ENCODE data around the gene HAUS8. TPM values are rescaled to one million over a fixed set of nuclear protein-coding genes. Genes with fewer than 3 reads are reported as not detected.

HAUS8 gene, protein sequence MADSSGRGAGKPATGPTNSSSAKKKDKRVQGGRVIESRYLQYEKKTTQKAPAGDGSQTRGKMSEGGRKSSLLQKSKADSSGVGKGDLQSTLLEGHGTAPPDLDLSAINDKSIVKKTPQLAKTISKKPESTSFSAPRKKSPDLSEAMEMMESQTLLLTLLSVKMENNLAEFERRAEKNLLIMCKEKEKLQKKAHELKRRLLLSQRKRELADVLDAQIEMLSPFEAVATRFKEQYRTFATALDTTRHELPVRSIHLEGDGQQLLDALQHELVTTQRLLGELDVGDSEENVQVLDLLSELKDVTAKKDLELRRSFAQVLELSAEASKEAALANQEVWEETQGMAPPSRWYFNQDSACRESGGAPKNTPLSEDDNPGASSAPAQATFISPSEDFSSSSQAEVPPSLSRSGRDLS
- total RNA-seq, result 3.1 and 17.7 TPM in 2 replicates

DNA sequence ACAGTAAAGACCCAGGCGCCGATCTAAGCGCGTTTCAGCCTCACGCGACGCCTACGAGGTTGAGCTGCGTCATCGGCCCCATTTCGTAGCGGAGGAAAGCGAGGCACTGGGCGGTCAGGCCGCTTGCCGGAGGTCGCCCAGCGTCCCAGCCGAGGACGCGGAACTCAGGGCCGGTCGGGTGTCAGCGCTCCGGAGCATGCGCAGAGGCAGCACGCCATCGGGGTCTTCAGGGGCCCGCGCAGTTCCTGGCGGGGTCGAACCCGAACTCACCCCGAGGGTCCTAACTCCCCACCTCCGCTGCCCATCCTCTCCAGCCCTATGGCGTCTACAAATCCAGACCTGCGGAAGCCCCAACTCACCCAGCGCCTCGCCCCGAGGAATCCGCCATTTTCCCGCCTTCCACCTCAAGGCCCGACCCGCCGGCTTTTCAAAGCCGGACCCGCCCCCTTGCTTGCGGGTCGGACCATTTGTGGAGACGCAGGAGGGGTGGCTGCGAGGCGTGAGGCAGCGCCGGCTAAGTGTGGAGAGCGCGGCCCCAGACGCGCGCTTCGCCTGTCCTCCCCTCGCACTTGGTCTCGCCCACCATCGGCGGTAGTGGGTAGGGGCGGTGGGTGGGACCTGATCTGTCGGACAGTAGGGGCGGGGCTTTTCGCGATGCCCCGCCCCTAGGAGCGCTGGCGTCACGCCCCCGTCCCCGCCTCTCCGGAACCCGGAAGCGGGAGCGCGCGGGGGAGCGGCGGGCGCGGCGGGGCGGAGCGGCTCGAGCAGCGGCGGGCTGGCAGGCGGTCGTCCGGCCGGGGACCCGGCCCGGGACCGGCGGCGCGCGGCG, at the start of gene HAUS8, which contains the start of gene MYO9B:
Gene HAUS8 (minus strand): TSS at position 418 of the 829 bp plus-strand sequence. CDS start 30 bp downstream, at position 388.
Gene MYO9B (plus strand): TSS at position 743 of the 829 bp plus-strand sequence. CDS start 25,941 bp downstream, outside the sequence.

DNA sequence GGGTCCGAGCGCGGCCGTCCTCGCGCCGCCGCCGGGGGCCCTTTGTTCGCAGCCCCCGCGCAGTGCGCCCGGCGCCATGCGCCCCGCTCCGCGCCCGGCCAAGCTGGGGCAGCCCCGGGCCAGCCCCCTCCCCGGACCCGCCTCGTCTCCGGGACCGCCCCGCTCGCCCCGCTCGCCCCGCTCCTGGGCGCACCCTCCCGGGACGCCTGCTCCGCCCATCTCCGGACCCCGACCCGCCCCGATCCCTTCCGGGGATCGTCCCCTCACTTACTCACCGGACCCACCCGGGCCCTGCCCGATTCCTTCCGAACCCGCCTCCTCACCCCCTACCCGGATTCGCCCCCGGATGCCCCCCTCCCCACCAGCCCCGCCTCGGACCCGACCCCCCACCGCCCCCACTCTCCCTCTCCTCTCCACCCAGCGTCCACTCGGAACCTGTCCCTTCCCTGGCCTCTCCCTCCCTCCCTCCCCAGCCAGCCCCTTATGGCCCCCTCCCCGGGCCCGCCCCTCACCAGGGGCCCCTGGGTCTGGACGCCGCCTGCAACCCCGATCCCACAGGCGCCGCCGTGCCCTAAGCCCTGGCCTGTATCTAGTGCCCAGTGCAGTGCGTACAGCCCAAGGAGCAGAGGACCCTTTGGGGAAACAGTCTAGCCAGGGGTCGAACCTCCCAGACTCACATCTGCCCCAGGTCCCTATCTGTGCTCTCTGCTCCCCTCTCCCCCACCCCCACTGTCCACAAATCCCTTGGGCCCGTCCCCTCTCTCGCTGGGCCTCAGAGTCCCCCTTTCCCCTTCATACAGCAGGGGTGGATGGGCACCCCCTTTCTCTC, 48.3 kb downstream of the HAUS8 start, which contains the start of gene CPAMD8:
Gene CPAMD8 (minus strand): TSS at position 105 of the 829 bp plus-strand sequence. CDS start 168 bp downstream, outside the sequence.

Other genes starting within 250 kb of the HAUS8 start
- gene SIN3B, start 246.1 kb downstream of the HAUS8 start, total RNA-seq, result 16.9 and 20.7 TPM in 2 replicates
- gene F2RL3, start 186.5 kb downstream of the HAUS8 start, total RNA-seq, result not detected in 2 replicates
- 2.1 and 3.7 TPM in 2 replicates for gene CPAMD8, start 48.6 kb downstream of the HAUS8 start, total RNA-seq
- gene MYO9B, start 325 bp upstream of the HAUS8 start, total RNA-seq, result 33.0 and 33.1 TPM in 2 replicates
- gene USE1, start 139.9 kb upstream of the HAUS8 start, total RNA-seq, result 16.8 and 19.1 TPM in 2 replicates
- 2.8 and 5.5 TPM in 2 replicates for gene OCEL1, start 150.8 kb upstream of the HAUS8 start, total RNA-seq
- gene NR2F6, start 170.5 kb upstream of the HAUS8 start, total RNA-seq, result 77.4 and 94.2 TPM in 2 replicates
- not detected in 2 replicates for gene USHBP1, start 189.3 kb upstream of the HAUS8 start, total RNA-seq
- gene BABAM1, start 192.0 kb upstream of the HAUS8 start, total RNA-seq, result 62.6 and 101 TPM in 2 replicates
- 0.62 and 0.76 TPM in 2 replicates for gene ANKLE1, start 206.4 kb upstream of the HAUS8 start, total RNA-seq
- gene ABHD8, start 228.0 kb upstream of the HAUS8 start, total RNA-seq, result 19.6 and 20.1 TPM in 2 replicates
- gene MRPL34, start 230.4 kb upstream of the HAUS8 start, total RNA-seq, result 46.9 and 81.8 TPM in 2 replicates
- gene DDA1, start 234.1 kb upstream of the HAUS8 start, total RNA-seq, result 17.1 and 31.0 TPM in 2 replicates